DMS53 (cell line): ENCODE results near the gene SPATS2L.
A peak's percentile ranks its signal among the peaks of the same experiment; 100 is the strongest.

Experiments used
- DNase-seq: peaks from one replicate; lab custom pipeline; 2025; lab: John Stamatoyannopoulos, UW

The SPATS2L gene

GRCh38 chr2:200306196-200306930, at the start of gene SPATS2L:
SPATS2L (plus strand) TSS chr2:200306693; CDS start chr2:200389245, 82,552 bp downstream.
- DNase-seq: peak; percentile 84

DNA sequence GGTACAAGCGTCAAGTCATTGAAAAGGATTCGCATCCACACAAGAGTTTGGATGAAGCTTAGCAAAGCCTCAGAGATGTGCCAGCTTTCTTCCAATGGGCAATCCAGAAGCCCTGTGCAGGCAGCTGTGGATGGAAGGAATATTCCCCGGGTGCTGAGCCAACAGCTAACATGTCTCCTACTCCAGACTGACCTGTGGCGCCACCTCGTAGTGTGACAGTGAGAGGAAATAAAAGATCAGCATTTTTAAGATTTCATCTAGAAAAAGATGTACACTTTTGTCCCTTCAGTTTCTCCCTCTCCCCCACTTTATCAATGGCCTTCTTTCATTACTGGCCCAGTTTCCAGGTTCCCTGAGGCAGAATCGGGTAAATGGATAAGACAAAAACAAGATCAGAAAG, 48.9 kb upstream of the SPATS2L start:
- DNase-seq: peak; percentile 24

GRCh38 chr2:200258081-200258480, 48.4 kb upstream of the SPATS2L start:
- DNase-seq: peak; percentile 57

GRCh38 chr2:200258881-200259576, 47.5 kb upstream of the SPATS2L start:
- peak; percentile 48 for DNase-seq

DNA sequence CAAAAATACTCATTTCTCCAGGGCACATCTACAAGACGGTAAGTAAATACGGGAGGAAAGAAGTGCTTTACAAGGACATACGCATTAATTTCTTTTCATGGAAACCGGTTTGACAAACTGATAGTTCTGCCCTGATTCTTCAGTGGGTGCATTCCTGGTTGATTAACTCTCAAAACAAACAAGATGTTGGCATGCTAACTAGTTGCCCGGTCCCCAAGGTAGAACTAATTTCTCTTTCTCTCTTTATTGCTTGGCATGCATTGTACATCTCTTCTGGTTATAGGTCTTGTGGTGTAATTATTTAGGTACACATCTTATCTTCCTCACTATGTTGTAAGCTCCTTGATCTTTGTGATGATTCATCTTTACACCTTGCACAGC, 46.9 kb upstream of the SPATS2L start:
- DNase-seq: peak; percentile 87

DNA sequence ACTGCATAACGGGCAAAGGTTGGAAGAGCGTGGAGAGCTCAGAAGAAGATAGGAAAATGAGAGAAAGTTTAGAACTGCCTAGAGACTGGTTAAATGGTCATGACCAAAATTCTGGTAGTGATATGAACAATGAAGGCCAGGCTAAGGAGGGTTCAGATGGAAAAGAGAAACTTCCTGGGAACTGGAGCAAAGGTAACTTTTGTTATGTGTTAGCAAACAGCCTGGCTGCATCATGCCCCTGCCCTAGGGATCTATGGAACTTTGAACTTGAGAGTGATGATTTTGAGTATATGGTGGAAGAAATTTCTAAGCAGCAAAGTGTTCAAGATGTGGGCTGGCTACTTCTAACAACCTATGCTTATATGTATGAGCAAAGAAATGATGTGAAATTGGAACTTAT, 44.4 kb upstream of the SPATS2L start:
- DNase-seq: no peak

- DNase-seq: no peak
These were observed 43.2 kb upstream of the SPATS2L start for GRCh38 chr2:200263279-200263678.

DNA sequence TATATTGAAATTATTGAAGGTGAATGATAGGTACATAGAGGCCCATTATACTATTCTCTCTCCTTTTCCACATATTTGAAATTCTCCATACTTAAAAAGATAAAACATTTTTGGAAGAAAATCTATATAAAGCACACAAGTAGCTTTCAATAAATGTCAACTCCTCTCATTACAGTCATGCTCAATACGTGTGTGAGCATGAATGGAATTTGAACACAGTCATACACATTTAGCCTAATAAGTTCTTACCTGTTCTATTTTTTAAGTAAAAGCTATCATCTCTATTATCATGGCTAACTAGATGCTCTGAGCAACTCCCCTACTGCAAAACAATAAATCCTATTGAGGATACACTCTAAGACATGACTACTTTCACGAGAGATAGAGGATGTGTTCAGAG, 41.9 kb upstream of the SPATS2L start:
- no peak for DNase-seq

GRCh38 chr2:200266406-200266805, 40.1 kb upstream of the SPATS2L start:
- DNase-seq: no peak

GRCh38 chr2:200267350-200267749, 39.1 kb upstream of the SPATS2L start:
- no peak for DNase-seq

DNA sequence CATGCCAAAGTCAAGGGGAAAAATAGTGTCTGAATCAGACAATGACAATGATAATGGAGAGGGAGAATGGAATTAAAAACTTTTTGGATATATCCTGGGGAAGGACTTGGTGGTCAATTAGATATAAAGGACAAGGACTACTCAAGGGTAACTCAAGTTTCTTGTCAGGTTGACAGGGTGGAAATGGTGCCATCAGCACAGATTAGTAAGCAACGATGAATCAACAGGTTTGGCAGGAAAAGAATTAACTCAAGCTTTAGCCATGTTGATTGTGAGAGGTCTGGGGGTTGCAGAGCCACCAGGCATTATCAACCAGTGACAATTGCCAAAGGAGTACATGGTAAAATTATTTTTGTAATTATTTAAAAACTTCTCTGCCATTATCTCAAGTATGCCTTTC, 35.8 kb upstream of the SPATS2L start:
- no peak for DNase-seq

DNA sequence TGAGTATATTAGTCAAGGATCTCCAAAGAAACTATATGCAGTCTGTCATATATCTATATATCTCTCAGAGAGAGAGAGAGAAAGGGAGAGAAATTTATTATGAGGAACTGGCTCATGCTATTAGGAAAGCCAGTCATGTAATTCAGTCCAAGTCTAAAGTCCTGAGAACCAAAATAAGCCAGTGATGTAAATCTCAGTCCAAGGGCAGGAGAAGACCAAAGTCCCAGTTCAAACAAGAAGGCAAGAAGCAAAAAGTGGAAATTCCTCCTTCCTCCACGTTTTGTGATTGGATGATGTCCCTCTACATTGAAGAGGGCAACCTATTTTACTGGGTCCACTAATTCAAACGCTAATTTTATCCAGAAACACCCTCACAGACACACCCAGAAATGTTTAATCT, 34.2 kb upstream of the SPATS2L start:
- no peak for DNase-seq

DNA sequence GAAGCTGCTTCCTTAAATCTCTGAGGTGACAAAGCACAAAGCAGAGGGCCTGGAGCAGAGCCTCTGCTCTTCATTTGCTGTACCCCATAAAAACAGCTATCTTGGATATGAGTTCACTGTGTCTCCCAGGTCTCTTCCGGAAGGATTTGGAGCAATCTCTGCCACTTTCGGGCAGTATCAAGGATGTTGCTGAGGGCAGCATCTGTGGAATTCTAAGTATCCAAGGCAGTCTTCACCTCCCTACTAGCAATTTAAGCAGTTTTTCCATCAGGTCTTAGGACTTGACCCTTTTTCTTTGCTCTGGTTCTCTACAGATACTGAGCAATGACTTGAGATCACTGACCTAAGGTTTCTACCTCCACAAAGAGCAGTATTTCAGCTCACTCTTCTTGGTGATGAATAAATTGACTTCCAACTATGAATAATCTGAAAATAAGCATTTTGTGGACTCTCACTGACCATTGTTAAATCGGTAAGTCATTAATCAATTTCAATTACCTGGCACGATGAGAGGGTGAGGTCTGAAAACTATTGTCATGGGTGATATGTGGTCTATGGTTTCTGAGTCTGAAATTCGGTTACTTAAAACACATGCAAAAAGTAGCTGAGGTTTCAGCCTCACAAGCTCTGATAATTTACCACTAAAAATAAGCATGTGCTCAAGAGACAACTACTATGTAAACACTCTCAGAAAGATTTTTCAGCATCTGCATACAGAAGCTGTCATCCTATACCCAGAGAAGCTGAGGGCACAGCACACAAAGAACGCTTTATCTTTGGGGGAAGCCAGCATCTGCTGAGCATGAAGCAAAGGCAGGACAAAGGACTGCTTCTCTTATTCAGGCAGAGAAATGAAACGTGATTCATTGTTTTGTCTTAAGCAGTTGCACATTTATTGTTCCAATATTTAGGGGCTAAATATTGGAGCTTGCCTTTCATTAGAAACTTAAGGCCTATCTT, 32.1 kb upstream of the SPATS2L start:
- DNase-seq: peak; percentile 48

DNA sequence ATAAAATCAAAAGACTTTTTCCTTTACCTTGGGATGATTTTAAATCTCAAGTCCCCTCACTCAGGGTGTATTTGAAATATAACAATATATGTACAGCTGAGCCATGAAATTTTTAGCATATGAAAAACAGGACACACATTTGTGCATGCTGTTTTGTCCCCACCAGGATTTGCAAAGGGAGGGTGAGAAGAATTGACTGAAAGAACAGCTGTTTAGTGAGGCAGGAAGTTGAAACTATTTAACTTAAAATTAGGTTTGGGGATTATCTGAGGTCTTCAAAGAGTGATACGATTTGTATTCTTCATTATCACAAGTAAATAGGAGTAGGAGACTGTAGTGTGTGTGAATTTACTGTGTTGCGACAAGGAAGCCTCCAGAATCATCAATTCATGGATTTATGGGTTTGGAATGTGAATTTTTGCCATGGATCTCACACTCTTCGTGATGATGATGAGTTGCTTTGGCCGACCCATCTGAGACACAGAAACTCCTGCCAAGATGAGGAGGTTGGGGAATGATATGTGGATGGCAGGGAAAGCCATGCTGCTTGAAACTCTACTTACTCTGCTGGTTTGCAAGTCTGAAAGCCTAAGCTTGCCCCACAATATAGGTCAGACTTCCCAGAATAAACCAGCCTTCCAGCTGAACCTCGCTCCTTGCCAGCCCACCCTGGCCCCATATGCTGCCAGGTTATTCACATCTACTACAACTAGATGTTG, 31.0 kb upstream of the SPATS2L start:
- no peak for DNase-seq

DNA sequence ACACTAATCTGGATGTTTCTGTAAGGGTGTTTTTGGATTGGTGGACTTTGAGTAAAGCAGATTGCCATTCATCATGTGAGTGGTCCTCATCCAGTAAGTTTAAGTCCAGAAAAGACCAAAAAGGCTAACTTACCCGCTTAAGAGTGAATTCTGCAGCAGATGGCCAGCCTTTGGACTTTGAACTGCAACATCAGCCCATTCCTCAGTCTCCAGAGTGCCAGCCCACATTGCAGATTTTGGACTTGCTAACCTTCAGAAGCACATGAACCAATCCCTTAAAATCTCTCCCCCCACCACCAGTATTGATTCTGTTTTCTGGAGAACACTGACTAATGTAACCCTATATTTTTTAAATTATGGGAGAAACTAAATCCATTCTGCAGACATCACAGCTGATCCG, 30.0 kb upstream of the SPATS2L start:
- no peak for DNase-seq

DNA sequence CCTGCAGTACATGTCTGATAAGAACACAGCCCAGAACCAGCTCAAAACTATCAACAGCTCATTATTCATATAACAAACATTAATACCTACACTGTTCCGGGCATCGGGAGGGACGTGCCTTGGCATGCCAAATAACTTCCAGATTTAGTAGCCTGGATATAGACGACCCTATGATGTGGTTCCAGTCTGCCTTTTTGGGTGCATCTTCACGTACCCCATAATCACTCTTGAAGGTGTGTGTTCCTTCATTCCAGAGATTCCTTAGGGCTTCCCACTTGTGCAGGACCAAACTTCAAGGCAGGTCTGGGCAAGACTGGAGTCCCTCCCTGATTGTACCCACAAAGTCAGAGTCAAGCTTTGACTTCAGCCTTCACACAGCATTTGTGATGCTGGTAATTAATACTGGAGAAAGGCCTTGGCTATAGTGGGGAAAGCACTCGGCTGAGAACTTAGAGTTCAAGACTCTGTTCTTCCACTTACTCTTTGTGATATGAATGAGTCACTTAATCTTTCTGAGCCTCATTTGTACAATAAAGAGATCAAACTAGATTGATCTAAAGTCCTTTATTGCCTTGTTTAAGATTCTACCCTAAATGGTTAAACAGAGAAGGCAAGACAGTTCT, 27.7 kb upstream of the SPATS2L start:
- DNase-seq: no peak

DNA sequence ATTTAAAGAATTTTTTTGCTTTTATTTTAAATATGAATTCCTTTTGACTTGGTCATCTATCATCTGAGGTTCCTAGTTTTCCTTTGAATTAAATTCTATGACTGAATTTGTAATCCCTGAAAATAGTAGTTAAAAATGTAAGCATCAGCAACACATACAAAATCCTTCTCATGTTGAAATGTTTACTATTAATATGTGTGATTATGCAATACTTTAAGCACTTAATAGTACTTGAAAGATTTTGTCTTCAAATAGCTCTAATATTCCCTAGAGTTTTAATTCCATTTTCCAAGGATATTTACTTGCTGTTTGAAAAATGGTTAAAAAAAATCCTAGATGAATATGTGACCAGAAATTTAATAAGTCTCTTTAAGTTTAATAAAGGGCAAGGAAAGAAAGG, 26.6 kb upstream of the SPATS2L start:
- DNase-seq: no peak

GRCh38 chr2:200286578-200286977, 19.9 kb upstream of the SPATS2L start:
- no peak for DNase-seq

DNA sequence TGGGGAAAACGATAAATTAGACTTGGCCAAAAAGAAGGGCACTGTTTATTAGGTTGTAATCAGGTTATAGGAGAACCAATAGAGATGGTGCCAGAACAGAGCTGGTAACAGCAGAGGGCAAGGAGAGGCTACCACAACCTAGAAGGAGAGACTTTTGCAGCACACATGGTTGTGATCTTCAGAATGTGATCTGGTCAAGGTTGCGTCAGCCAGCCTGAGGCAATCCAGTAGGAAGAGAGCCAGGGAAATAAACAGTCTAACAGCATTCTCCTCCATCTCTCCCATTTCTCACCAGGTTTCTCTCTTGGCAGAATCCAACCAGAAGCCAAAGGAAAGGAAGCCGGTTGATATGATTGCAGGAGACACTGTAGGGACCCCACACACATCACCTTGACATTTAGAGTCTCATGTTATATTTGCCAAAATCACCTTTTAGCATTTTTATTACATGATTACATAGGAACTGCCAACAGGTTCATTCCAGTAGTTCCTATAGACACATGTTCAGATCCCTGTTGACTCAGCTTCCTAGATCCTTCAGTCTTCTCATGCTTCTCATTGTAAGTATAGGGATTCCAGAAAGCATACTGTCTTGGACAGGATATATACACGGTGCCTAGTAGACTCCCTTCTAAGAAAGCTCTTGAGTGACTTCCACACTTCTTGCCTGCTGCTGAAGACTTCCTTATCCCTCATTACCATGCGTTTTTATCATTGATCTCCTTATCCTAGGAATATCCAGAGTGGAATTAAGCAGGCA, 17.6 kb upstream of the SPATS2L start:
- no peak for DNase-seq

DNA sequence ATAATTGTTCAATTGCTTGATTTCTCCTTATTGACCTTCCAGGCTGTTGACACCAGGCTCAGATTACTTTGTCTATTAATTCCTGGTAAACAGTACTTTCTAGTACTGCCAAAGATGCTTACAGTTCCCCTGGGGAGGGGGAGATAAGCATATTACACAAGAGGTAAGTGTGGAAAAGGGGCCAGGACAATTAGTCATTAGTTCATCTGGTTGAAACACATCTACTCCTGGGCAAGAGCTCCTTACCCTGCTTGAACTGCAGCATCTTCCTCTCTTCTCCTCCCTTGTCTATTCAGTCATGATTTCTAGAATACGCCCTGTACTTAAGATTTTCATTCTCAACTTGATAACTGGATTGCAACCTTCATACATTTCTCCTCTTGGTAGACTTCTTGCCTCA, 10.4 kb upstream of the SPATS2L start:
- peak; percentile 5 for DNase-seq

DNA sequence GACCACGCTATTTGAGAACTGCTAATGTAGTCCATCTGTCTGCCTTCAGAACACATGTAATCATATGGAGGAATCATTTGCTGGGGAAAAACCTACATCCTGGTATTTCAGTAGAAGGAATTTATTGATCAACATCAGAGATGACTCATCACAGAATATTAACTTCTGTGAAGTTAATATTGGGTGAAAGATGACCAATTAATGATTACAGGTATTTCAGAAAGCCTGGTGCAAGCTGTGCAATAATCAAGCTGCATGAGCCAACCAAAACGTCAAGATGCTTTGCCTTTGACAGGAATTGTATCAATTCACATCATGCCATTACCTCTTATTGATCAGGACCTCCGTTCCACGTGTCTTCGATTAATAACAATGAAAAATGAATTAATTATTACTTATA, 9.4 kb upstream of the SPATS2L start:
- no peak for DNase-seq
